ENCODE results near the gene CEP104. TPM values are rescaled to one million over a fixed set of nuclear protein-coding genes. Genes with fewer than 3 reads are reported as not detected.
"Not testable (repeated sequence)": the region's sequence is repeated elsewhere in the genome, so short reads cannot be mapped to it uniquely, and the experiment has no call there.

The CEP104 gene
- total RNA-seq, 2 donors from 2014 or later: 26.9 to 28.3 TPM

GRCh38 chr1:3824650-3825049 is 32.4 kb downstream of the CEP104 start:
- Mint-ChIP-seq H3K27ac (peak overlapping the region in 1 of 2 donors; percentile 19), H3K9me3 (no peaks in the 10 kb centered on the region), H3K36me3 (no peaks in the 10 kb centered on the region)
- no peak for ATAC-seq
- peak in 1 of 2 donors; percentile 14 for DNase-seq (ENCODE audit: low spot score in 2 of 2)

- no peak for ATAC-seq
- H3K36me3 Mint-ChIP-seq: no peaks in the 10 kb centered on the region
- no peaks in the 10 kb centered on the region for H3K9me3 Mint-ChIP-seq
These were observed 34.6 kb downstream of the CEP104 start for GRCh38 chr1:3822421-3822820.

GRCh38 chr1:3821908-3822307 is 35.1 kb downstream of the CEP104 start:
- ATAC-seq (no peak), DNase-seq (ENCODE audit: low spot score in 2 of 2) (peak in 1 of 2 donors; percentile 11)
- Mint-ChIP-seq H3K27ac (peak overlapping the region in 1 of 2 donors; percentile 56), H3K36me3 (no peaks in the 10 kb centered on the region), H3K9me3 (no peaks in the 10 kb centered on the region)

More at GRCh38 chr1:3822421-3822820, 34.6 kb downstream of the CEP104 start:
- H3K27ac Mint-ChIP-seq: peak overlapping the region in 1 of 2 donors; percentile 57
- peak in 1 of 2 donors; percentile 9 for DNase-seq (ENCODE audit: low spot score in 2 of 2)

- H3K27ac Mint-ChIP-seq: no peak overlapping the region
- DNase-seq (ENCODE audit: low spot score in 2 of 2): no peak
- H3K36me3 Mint-ChIP-seq: no peaks in the 10 kb centered on the region
- ATAC-seq: no peak
- no peaks in the 10 kb centered on the region for H3K9me3 Mint-ChIP-seq
These were observed 35.6 kb downstream of the CEP104 start for GRCh38 chr1:3821447-3821846.

GRCh38 chr1:3821004-3821403 is 36.0 kb downstream of the CEP104 start:
- no peak overlapping the region for H3K27ac Mint-ChIP-seq
- no peaks in the 10 kb centered on the region for H3K9me3 Mint-ChIP-seq
- ATAC-seq (no peak), DNase-seq (ENCODE audit: low spot score in 2 of 2) (no peak)
- no peaks in the 10 kb centered on the region for H3K36me3 Mint-ChIP-seq

- H3K27ac Mint-ChIP-seq: peak overlapping the region in 1 of 2 donors; percentile 51
- no peak for DNase-seq (ENCODE audit: low spot score in 2 of 2)
- H3K36me3 Mint-ChIP-seq: no peaks in the 10 kb centered on the region
- no peak for ATAC-seq
- H3K9me3 Mint-ChIP-seq: no peaks in the 10 kb centered on the region
These were observed 36.7 kb downstream of the CEP104 start for GRCh38 chr1:3820316-3820715.

- Mint-ChIP-seq H3K27ac (peak overlapping the region in 1 of 2 donors; percentile 51), H3K36me3 (no peaks in the 10 kb centered on the region)
These were observed 37.2 kb downstream of the CEP104 start for GRCh38 chr1:3819771-3820200.

GRCh38 chr1:3817821-3818597 is 39.0 kb downstream of the CEP104 start:
- DNase-seq (ENCODE audit: low spot score in 2 of 2) (no peak), ATAC-seq (no peak)
- Mint-ChIP-seq H3K36me3 (no peaks in the 10 kb centered on the region), H3K9me3 (no peaks in the 10 kb centered on the region), H3K27ac (peak overlapping the region; percentile 11 to 88)

More at GRCh38 chr1:3819771-3820200, 37.2 kb downstream of the CEP104 start:
- ATAC-seq (no peak), DNase-seq (ENCODE audit: low spot score in 2 of 2) (no peak)
- H3K9me3 Mint-ChIP-seq: no peaks in the 10 kb centered on the region

GRCh38 chr1:3817138-3817740 is 39.8 kb downstream of the CEP104 start:
- no peak for DNase-seq (ENCODE audit: low spot score in 2 of 2)
- no peak for ATAC-seq
- Mint-ChIP-seq H3K36me3 (no peaks in the 10 kb centered on the region), H3K27ac (peak overlapping the region in 1 of 2 donors; percentile 11), H3K9me3 (no peaks in the 10 kb centered on the region)

GRCh38 chr1:3816331-3817137 is 40.5 kb downstream of the CEP104 start:
- H3K9me3 Mint-ChIP-seq: no peaks in the 10 kb centered on the region
- no peak overlapping the region for H3K27ac Mint-ChIP-seq
- H3K36me3 Mint-ChIP-seq: no peaks in the 10 kb centered on the region
- ATAC-seq: no peak
- peak in 1 of 2 donors; percentile 55 for DNase-seq (ENCODE audit: low spot score in 2 of 2)

- DNase-seq (ENCODE audit: low spot score in 2 of 2) (no peak), ATAC-seq (no peak)
- Mint-ChIP-seq H3K9me3 (no peaks in the 10 kb centered on the region), H3K27ac (no peak overlapping the region), H3K36me3 (no peaks in the 10 kb centered on the region)
These were observed 42.0 kb downstream of the CEP104 start for GRCh38 chr1:3814771-3815561.

GRCh38 chr1:3814065-3814464 is 42.9 kb downstream of the CEP104 start:
- ATAC-seq: no peak
- DNase-seq (ENCODE audit: low spot score in 2 of 2): no peak
- Mint-ChIP-seq H3K27ac (peak overlapping the region in 1 of 2 donors; percentile 44), H3K36me3 (no peaks in the 10 kb centered on the region), H3K9me3 (no peaks in the 10 kb centered on the region)

GRCh38 chr1:3811595-3811911 is 45.5 kb downstream of the CEP104 start:
- H3K27ac Mint-ChIP-seq: no peak overlapping the region
- no peak for DNase-seq (ENCODE audit: low spot score in 2 of 2)
- no peaks in the 10 kb centered on the region for H3K36me3 Mint-ChIP-seq
- no peak for ATAC-seq
- peaks cover 0 to 4% of the 10 kb centered on the region in 2 donors for H3K9me3 Mint-ChIP-seq

- ATAC-seq; H3K27ac Mint-ChIP-seq; DNase-seq (ENCODE audit: low spot score in 2 of 2); H3K9me3 Mint-ChIP-seq; H3K36me3 Mint-ChIP-seq: not testable (repeated sequence)
These were observed 46.8 kb downstream of the CEP104 start for GRCh38 chr1:3810149-3810761.

GRCh38 chr1:3809680-3810079 is 47.3 kb downstream of the CEP104 start:
- H3K36me3 Mint-ChIP-seq: no peaks in the 10 kb centered on the region

GRCh38 chr1:3807769-3808168 is 49.2 kb downstream of the CEP104 start:
- Mint-ChIP-seq H3K36me3 (no peaks in the 10 kb centered on the region), H3K9me3 (peaks cover 0 to 4% of the 10 kb centered on the region in 2 donors), H3K27ac (no peak overlapping the region)
- DNase-seq (ENCODE audit: low spot score in 2 of 2) (no peak), ATAC-seq (no peak)

More at GRCh38 chr1:3809680-3810079, 47.3 kb downstream of the CEP104 start:
- DNase-seq (ENCODE audit: low spot score in 2 of 2): no peak
- no peak for ATAC-seq
- Mint-ChIP-seq H3K9me3 (peaks cover 0 to 4% of the 10 kb centered on the region in 2 donors), H3K27ac (no peak overlapping the region)

Measured in activated naive CD4-positive, alpha-beta T cell treated with anti-CD3 and anti-CD28 coated beads, Interleukin-2, amount 50 U/mL, for 72 hours (primary cell).